Endothelial cell of umbilical vein (primary cell): Measurements from ENCODE around the gene ZNF609. TPM values are rescaled to one million over a fixed set of nuclear protein-coding genes. Genes with fewer than 3 reads are reported as not detected.
"Not testable (repeated sequence)": the region's sequence is repeated elsewhere in the genome, so short reads cannot be mapped to it uniquely, and the experiment has no call there.

ENCODE experiments used
- BruUV-seq: library from RNA; stranded (reverse); fragments of 400-500 nt; replicated peaks from 2 replicates; lab custom pipeline; 2021; lab: Mats Ljungman, UMichigan
- CTCF ChIA-PET: fragments of 300-600, 350-600 bp; sonication (Branson Sonifier 250); formaldehyde crosslinking; loops from one replicate; lab custom pipeline; 2021; ENCODE audit warnings: antibody characterized with exemption, inconsistent platforms; lab: Charles Lee
- POLR2A ChIA-PET: fragments of 300-600, 350-600 bp; sonication (Branson Sonifier 250); formaldehyde crosslinking; loops from one replicate; lab custom pipeline; 2021; ENCODE audit warnings: antibody characterized with exemption, inconsistent platforms; lab: Charles Lee
- DNase-seq: peaks from one replicate; pipeline ENCODE4 v3.0.0-alpha.2; 2011; ENCODE audit warnings: low read depth, low spot score
- FAIRE-seq: peaks from 2 replicates; lab custom pipeline; 2011; peaks lifted over from hg19 to GRCh38; lab: Jason Lieb, UNC
- H2AFZ ChIP-seq: 2 replicates; pipeline ENCODE4 v1.6.0; 2012; ENCODE audit warnings: low read depth, low read length, control low read depth, inconsistent platforms
- H3K27ac ChIP-seq: 2 replicates; pipeline ENCODE4 v1.5.1; 2011; ENCODE audit warnings: low read depth, mild to moderate bottlenecking, control low read depth, low read length, moderate library complexity; ENCODE audit not compliant: insufficient read depth
- H3K27me3 ChIP-seq, 2 experiments: 2 replicates each; pipeline versions ENCODE4 v1.6.0 to v1.6.1; 2011; ENCODE audit warnings: low read length in 2 of 2, mixed read lengths in 1 of 2; ENCODE audit not compliant: control insufficient read depth in 2 of 2, insufficient read depth in 2 of 2
- H3K36me3 ChIP-seq, 2 experiments: 2 replicates in 1 of 2; 3 replicates in 1 of 2; pipeline ENCODE4 v1.5.1; 2011; ENCODE audit warnings: low read length in 2 of 2, mild to moderate bottlenecking in 1 of 2, moderate library complexity in 1 of 2; ENCODE audit not compliant: control insufficient read depth in 2 of 2, insufficient read depth in 2 of 2; ENCODE audit errors: extremely low read depth in 1 of 2
- H3K4me1 ChIP-seq: 3 replicates; pipeline ENCODE4 v1.5.1; 2011; ENCODE audit warnings: mild to moderate bottlenecking, low read length; ENCODE audit not compliant: control insufficient read depth, insufficient read depth; ENCODE audit errors: extremely low read depth
- H3K4me2 ChIP-seq: 2 replicates; pipeline ENCODE4 v1.6.1; 2011; ENCODE audit warnings: low read length, control low read depth, mixed read lengths; ENCODE audit not compliant: insufficient read depth
- H3K4me3 ChIP-seq, 3 experiments: fragments of 200-600 bp in 1 of 3; sonication (generic), shearing (Covaris generic) in 1 of 3; replicated peaks in 1 of 3; 2 replicates each; pipeline ENCODE4 v1.5.1; 2011 to 2016; ENCODE audit warnings: control low read depth in 3 of 3, low read length in 3 of 3, mild to moderate bottlenecking in 2 of 3, inconsistent platforms in 1 of 3, low read depth in 1 of 3, moderate library complexity in 1 of 3; ENCODE audit not compliant: insufficient read depth in 1 of 3
- H3K79me2 ChIP-seq: 2 replicates; pipeline ENCODE4 v1.6.0; 2012; ENCODE audit warnings: low read length, inconsistent platforms; ENCODE audit not compliant: control insufficient read depth, insufficient read depth
- H3K9ac ChIP-seq: replicated peaks from 2 replicates; pipeline ENCODE3; 2011; ENCODE audit warnings: low read length, control low read depth; ENCODE audit not compliant: insufficient read depth; ENCODE audit errors: extremely low read depth
- H3K9me1 ChIP-seq: replicated peaks from 3 replicates; pipeline ENCODE4 v1.6.0; 2011; ENCODE audit warnings: mild to moderate bottlenecking, low read length; ENCODE audit not compliant: control insufficient read depth, insufficient read depth; ENCODE audit errors: extremely low read depth
- H3K9me3 ChIP-seq: replicated peaks from 2 replicates; pipeline ENCODE4 v1.5.1; 2012; ENCODE audit warnings: low read length, inconsistent platforms; ENCODE audit not compliant: control insufficient read depth, insufficient read depth
- H4K20me1 ChIP-seq: replicated peaks from 2 replicates; pipeline ENCODE3; 2011; ENCODE audit warnings: mild to moderate bottlenecking, low read length; ENCODE audit not compliant: control insufficient read depth, insufficient read depth; ENCODE audit errors: extremely low read depth
- CTCF ChIP-seq, 2 donors: IDR thresholded peaks; 1 replicate in 1 of 2; 2 replicates in 1 of 2; pipeline ENCODE4 v1.5.1; 2011; ENCODE audit warnings: low read length in 2 of 2, mild to moderate bottlenecking in 2 of 2, moderate library complexity in 2 of 2, control low read depth in 1 of 2, inconsistent platforms in 1 of 2, low read depth in 1 of 2; ENCODE audit not compliant: insufficient read depth in 1 of 2; ENCODE audit errors: extremely low read depth in 1 of 2
- EZH2 ChIP-seq: IDR thresholded peaks from 2 replicates; pipeline ENCODE4 v1.6.1; 2012; ENCODE audit warnings: borderline replicate concordance, low read depth, mild to moderate bottlenecking, moderate library complexity, low read length, inconsistent platforms; ENCODE audit not compliant: severe bottlenecking
- FOS ChIP-seq: IDR thresholded peaks from 2 replicates; pipeline ENCODE4 v1.6.1; 2011; ENCODE audit warnings: mild to moderate bottlenecking, low read length, moderate library complexity, borderline replicate concordance; ENCODE audit not compliant: insufficient read depth
- GATA2 ChIP-seq: IDR thresholded peaks from 2 replicates; pipeline ENCODE4 v1.7.0; 2011; ENCODE audit warnings: low read depth, mild to moderate bottlenecking, moderate library complexity, mixed read lengths, low read length; ENCODE audit not compliant: insufficient read length, insufficient read depth
- JUN ChIP-seq: IDR thresholded peaks from 2 replicates; pipeline ENCODE4 v1.6.1; 2011; ENCODE audit warnings: borderline replicate concordance, low read depth; ENCODE audit not compliant: insufficient read length, insufficient read depth
- MAX ChIP-seq: IDR thresholded peaks from 2 replicates; pipeline ENCODE4 v1.6.1; 2011; ENCODE audit not compliant: insufficient read depth, insufficient read length
- MYC ChIP-seq: IDR thresholded peaks from one replicate; pipeline ENCODE4 v1.6.1; 2011; ENCODE audit warnings: mild to moderate bottlenecking, low read depth, low read length
- POLR2A ChIP-seq: IDR thresholded peaks from 2 replicates; pipeline ENCODE4 v1.6.1; 2012; ENCODE audit warnings: low read depth, mild to moderate bottlenecking, control low read depth, low read length
- POLR2AphosphoS5 ChIP-seq: IDR thresholded peaks from 2 replicates; pipeline ENCODE4 v1.6.1; 2012; ENCODE audit warnings: low read depth, mild to moderate bottlenecking, control low read depth, low read length, moderate library complexity; ENCODE audit not compliant: insufficient read depth
- dilution Hi-C: fragments of 300-500 bp; cut with MboI; formaldehyde crosslinking; loops from one replicate; pipeline ENCODE4 v1.15.0; 2019; ENCODE audit warnings: low sequenced_read_pairs; ENCODE audit not compliant: extremely low pct_ligation_motif_present
- intact Hi-C: fragments of 100-400 bp; cut with micrococcal nuclease; formaldehyde crosslinking; loops from one replicate; pipeline ENCODE4 v1.10.0; 2022
- polyA plus RNA-seq, 4 experiments: library from polyadenylated mRNA; depleted of rRNA in 3 of 4; stranded (reverse) in 3 of 4; unstranded in 1 of 4; fragments of >200 nt; gene quantifications; 2 replicates each; pipeline versions ENCODE4 v1.2.1 to v1.2.3, GENCODE V29; 2011 to 2012; ENCODE audit warnings: missing spikeins in 1 of 4
- total RNA-seq: library from RNA; stranded (reverse); gene quantifications from 2 replicates; pipeline ENCODE4 v1.2.3, GENCODE V29; 2021

Gene ZNF609
- total and polyA plus RNA-seq, 2 donors (not counting 3 experiments of a cell fraction or from before 2014, with no cell fraction given) = 18.2 to 49.6 TPM

GRCh38 chr15:64493641-64494040 lies 33.3 kb downstream of the ZNF609 start:
- Histone ChIP-seq H3K9me3 (no peaks in the 10 kb centered on the region), H4K20me1 (peaks cover 6% of the 10 kb centered on the region), H3K79me2 (peaks cover 59% of the 10 kb centered on the region), H3K36me3 (no peaks in the 10 kb centered on the region), H3K4me1 (no peaks in the 10 kb centered on the region), H3K9ac (no peak overlapping the region), H3K9me1 (no peaks in the 10 kb centered on the region), H3K27me3 (no peaks in the 10 kb centered on the region), H3K4me3 (no peak overlapping the region), H2AFZ (no peak overlapping the region), H3K4me2 (no peak overlapping the region), H3K27ac (no peak overlapping the region)
- TF ChIP-seq GATA2 (no peak), MYC (no peak), JUN (no peak), CTCF (IDR thresholded peaks at IDR 0.05; ENCODE audit: extremely low read depth in 1 of 2, insufficient read depth in 1 of 2, low read depth in 1 of 2, low read length in 2 of 2) (no peak), POLR2AphosphoS5 (no peak), POLR2A (no peak), EZH2 (no peak), MAX (no peak), FOS (no peak)
- ChIA-PET CTCF (no interaction called here), POLR2A (no interaction called here)
- BruUV-seq = no TSS peak
- no peak for DNase-seq
- intact Hi-C loops (no loop called here), dilution Hi-C loops (no loop called here)
- FAIRE-seq = no peak

DNA sequence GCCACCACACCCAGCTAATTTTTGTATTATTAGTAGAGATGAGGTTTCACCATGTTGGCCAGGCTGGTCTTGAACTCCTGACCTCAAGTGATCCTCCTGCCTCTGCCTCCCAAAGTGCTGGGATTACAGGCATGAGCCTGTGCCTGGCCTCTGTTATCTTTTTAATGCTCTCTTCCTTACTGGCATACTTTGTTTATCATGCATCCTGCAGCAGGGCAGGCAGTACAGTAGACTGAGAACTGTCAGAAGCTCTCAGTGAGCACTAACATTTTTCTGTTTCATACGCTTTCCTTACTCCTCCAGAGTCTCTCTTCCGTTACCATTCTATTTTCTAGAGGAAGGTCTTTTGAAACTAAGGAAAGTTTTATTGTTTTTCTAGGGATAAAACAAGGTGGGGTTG lies 35.6 kb downstream of the ZNF609 start:
- H3K9me1 ChIP-seq, H3K9me3 ChIP-seq, H4K20me1 ChIP-seq, intact Hi-C loops, POLR2A ChIA-PET, dilution Hi-C loops, H3K27me3 ChIP-seq, H3K27ac ChIP-seq, H3K9ac ChIP-seq, H2AFZ ChIP-seq, FAIRE-seq, H3K4me3 ChIP-seq, H3K4me2 ChIP-seq, CTCF ChIA-PET, H3K4me1 ChIP-seq, BruUV-seq: not testable (repeated sequence)
- peak; percentile 41 for DNase-seq
- peaks cover 7 to 16% of the 10 kb centered on the region in 2 experiments for H3K36me3 ChIP-seq
- H3K79me2 ChIP-seq = peaks cover 78% of the 10 kb centered on the region
